Measurements from ENCODE around the gene RADIL.

DNA sequence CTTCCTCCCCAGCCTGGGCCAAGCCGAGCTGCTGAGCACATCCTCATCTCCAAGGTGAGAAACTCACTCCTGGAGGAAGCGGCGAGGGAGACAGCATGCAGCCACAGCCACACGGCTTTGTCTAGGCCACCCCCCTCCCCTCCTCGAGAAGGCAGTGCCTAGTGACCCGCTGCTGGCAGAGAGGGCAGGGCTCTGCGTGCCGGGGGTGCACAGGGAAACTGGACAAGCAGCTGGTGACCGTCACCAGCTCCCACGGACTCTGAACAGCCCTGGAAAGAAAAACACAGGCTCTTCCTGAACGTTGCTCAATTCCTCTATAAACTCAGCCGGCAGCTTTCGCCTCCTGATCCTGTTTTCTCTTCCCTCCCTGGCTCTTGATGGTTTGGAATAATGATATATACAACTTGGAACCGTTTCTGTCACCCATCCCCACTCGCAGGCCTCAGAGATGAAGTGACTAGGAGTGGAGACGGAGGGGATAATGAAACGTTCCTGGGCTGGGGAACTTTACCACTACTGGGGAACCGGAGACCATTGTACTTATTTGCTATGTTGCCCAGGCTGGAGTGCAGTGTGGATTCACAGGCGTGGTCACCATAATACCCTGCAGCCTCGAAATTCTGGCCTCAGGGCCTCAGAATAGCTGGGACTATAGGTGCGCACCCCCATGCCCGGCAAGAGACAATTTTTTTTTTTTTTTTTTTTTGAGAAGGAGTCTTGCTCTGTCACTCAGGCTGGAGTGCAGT is 41.0 kb downstream of the RADIL start:
- TF ChIP-seq EZH2phosphoT487 (IDR thresholded peaks at IDR 0.05; ENCODE audit: borderline replicate concordance, low read length), result no peak
- TF ChIP-seq, protein P1, sequence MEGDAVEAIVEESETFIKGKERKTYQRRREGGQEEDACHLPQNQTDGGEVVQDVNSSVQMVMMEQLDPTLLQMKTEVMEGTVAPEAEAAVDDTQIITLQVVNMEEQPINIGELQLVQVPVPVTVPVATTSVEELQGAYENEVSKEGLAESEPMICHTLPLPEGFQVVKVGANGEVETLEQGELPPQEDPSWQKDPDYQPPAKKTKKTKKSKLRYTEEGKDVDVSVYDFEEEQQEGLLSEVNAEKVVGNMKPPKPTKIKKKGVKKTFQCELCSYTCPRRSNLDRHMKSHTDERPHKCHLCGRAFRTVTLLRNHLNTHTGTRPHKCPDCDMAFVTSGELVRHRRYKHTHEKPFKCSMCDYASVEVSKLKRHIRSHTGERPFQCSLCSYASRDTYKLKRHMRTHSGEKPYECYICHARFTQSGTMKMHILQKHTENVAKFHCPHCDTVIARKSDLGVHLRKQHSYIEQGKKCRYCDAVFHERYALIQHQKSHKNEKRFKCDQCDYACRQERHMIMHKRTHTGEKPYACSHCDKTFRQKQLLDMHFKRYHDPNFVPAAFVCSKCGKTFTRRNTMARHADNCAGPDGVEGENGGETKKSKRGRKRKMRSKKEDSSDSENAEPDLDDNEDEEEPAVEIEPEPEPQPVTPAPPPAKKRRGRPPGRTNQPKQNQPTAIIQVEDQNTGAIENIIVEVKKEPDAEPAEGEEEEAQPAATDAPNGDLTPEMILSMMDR (conservative IDR thresholded peaks at IDR 0.05; ENCODE audit: low read depth, low read length), result no peak
- no peak for TF ChIP-seq EZH2 (IDR thresholded peaks at IDR 0.05; ENCODE audit: low read length, unreplicated experiment)

All from PC-3 (cell line).